ENCODE results near the gene USP21. TPM values are rescaled to one million over a fixed set of nuclear protein-coding genes. Genes with fewer than 3 reads are reported as not detected.

The USP21 gene
- total and polyA plus RNA-seq, 2 of the 4 experiments (the other 2 are of a cell fraction), result 6.3 to 23.8 TPM

- Histone ChIP-seq H3K9me1 (ENCODE audit: insufficient read depth, low read length) (0 out of 2 replicates have a peak, but pooled peaks cover 6% of the 10 kb centered on the region), H3K9ac (ENCODE audit: low read depth, low read length) (no peak overlapping the region), H3K4me2 (ENCODE audit: low read depth, low read length) (no peak overlapping the region), H3K18ac (ENCODE audit: low read depth, low read length) (no peak overlapping the region), H4K20me1 (ENCODE audit: insufficient read depth, low read length) (no peaks in the 10 kb centered on the region), H2BK120ac (ENCODE audit: low read depth, low read length) (peak overlapping the region; percentile 3; the same call in 1 of the 2 replicates), H3K4me3 (ENCODE audit: insufficient read depth, low read depth, low read length) (no peak overlapping the region), H3K14ac (replicated peaks; ENCODE audit: low read depth, low read length) (no peak overlapping the region; the same call in 1 of the 2 replicates), H2AK9ac (replicated peaks; ENCODE audit: low read depth, low read length, poor library complexity) (peak overlapping the region; percentile 23), H2BK5ac (ENCODE audit: low read depth, low read length, poor library complexity, severe bottlenecking) (no peak overlapping the region), H2BK20ac (ENCODE audit: low read depth, low read length) (no peak overlapping the region), H3K27ac (ENCODE audit: insufficient read depth, low read length) (no peak overlapping the region), H3K4me1 (ENCODE audit: control insufficient read depth, insufficient read depth, low read length) (peaks cover 3% of the 10 kb centered on the region), H3K23ac (ENCODE audit: low read depth, low read length) (no peak overlapping the region; the same call in 1 of the 2 replicates), H3K36me3 (ENCODE audit: control insufficient read depth, insufficient read depth, low read length) (no peaks in the 10 kb centered on the region), H2BK15ac (ENCODE audit: low read depth, low read length) (no peak overlapping the region), H3K9me3 (ENCODE audit: control insufficient read depth, insufficient read depth, low read length) (no peaks in the 10 kb centered on the region), H4K5ac (ENCODE audit: low read depth, low read length) (no peak overlapping the region), H3K56ac (ENCODE audit: extremely low read depth, insufficient read depth, low read length) (no peak overlapping the region), H2AFZ (replicated peaks; ENCODE audit: low read length, poor library complexity) (peak overlapping the region; percentile 47), H3K79me1 (ENCODE audit: low read depth in 1 of 2, low read length in 2 of 2) (no peaks in the 10 kb centered on the region), H3K4ac (ENCODE audit: low read depth, low read length) (peak overlapping the region; percentile 29; the same call in 1 of the 2 replicates), H4K8ac (ENCODE audit: low read depth in 2 of 2, low read length in 2 of 2) (peak overlapping the region in 1 of 2 experiments; percentile 57; a peak in 2 of 4 replicates), H3K27me3 (ENCODE audit: control insufficient read depth, insufficient read depth, low read length) (no peaks in the 10 kb centered on the region), H2AK5ac (ENCODE audit: low read depth, low read length) (no peak overlapping the region), H4K91ac (ENCODE audit: insufficient read depth, low read depth, low read length) (no peak overlapping the region)
- intact Hi-C loops (cut with micrococcal nuclease) (no loop called here), dilution Hi-C loops (cut with HindIII; ENCODE audit: low sequenced_read_pairs, unreplicated experiment) (no loop called here), in situ Hi-C loops (cut with MboI; ENCODE audit: low sequenced_read_pairs) (no loop called here)
- CTCF ChIA-PET, result no interaction called here
- no peak for ATAC-seq (ENCODE audit: low read depth)
- TF ChIP-seq MAFK (IDR thresholded peaks at IDR 0.05; ENCODE audit: low read depth, low read length), result no peak
- no TSS peak for BruUV-seq (replicated peaks)
- POLR2A ChIA-PET (ENCODE audit: unreplicated experiment), result no interaction called here
- WGBS, 2 experiments (ENCODE audit: extremely low coverage in 2 of 2, insufficient read length in 1 of 2), result no CpG with 5 or more reads among the region's 2 CpGs
- no peak for DNase-seq
Measured at GRCh38 chr1:161185732-161186311, 26.5 kb downstream of the USP21 start.

Data from IMR-90 (cell line).